SK-N-SH treated with all-trans-retinoic acid at 6 μM for 48 hours (cell line): ENCODE data around the gene ACOXL.

Experiments used
- ATAC-seq: fragments of 200-7000 bp; cut with Tn5 transposase; 3 replicates; pipeline ENCODE4 v1.9.1; 2020; ENCODE audit warnings: mild to moderate bottlenecking, moderate library complexity
- ARNTL ChIP-seq: fragments of 450-650 bp; formaldehyde crosslinking; IDR thresholded peaks from 2 replicates; pipeline ENCODE4 v1.5.0; 2020; ENCODE audit warnings: low read depth, mild to moderate bottlenecking, moderate library complexity, borderline replicate concordance
- BACH2 ChIP-seq: fragments of 250-450 bp; sonication (Bioruptor Pico); IDR thresholded peaks from 2 replicates; pipeline ENCODE4 v1.9.0; 2021; ENCODE audit warnings: mild to moderate bottlenecking, borderline replicate concordance
- CSDC2 ChIP-seq: fragments of 250-450 bp; sonication (Bioruptor Pico); IDR thresholded peaks from 2 replicates; pipeline ENCODE4 v1.5.0; 2020; ENCODE audit warnings: mild to moderate bottlenecking, moderate library complexity
- GLIS3 ChIP-seq: fragments of 250-450 bp; sonication (Bioruptor Pico); IDR thresholded peaks from 2 replicates; pipeline ENCODE4 v1.5.0; 2020; ENCODE audit warnings: mild to moderate bottlenecking, moderate library complexity
- ISL1 ChIP-seq: fragments of 250-450 bp; sonication (Bioruptor Pico); IDR thresholded peaks from 2 replicates; pipeline ENCODE4 v2.1.2; 2022; ENCODE audit warnings: mild to moderate bottlenecking, moderate library complexity
- OSR1 ChIP-seq: fragments of 250-450 bp; sonication (Bioruptor Pico); IDR thresholded peaks from 2 replicates; pipeline ENCODE4 v1.8.0; 2022; ENCODE audit warnings: moderate library complexity, mild to moderate bottlenecking, inconsistent platforms
- RARB ChIP-seq: fragments of 250-450 bp; sonication (Bioruptor Pico); IDR thresholded peaks from 2 replicates; pipeline ENCODE4 v1.8.0; 2021; ENCODE audit warnings: mild to moderate bottlenecking, moderate library complexity
- TCF4 ChIP-seq: fragments of 250-450 bp; sonication (Bioruptor Pico); IDR thresholded peaks from 2 replicates; pipeline ENCODE4 v1.8.0; 2021; ENCODE audit warnings: mild to moderate bottlenecking, moderate library complexity, borderline replicate concordance
- TOX ChIP-seq: fragments of 250-450 bp; sonication (Bioruptor Pico); IDR thresholded peaks from 2 replicates; pipeline ENCODE4 v1.8.0; 2021; ENCODE audit warnings: mild to moderate bottlenecking, moderate library complexity, borderline replicate concordance
- ZC3H10 ChIP-seq: fragments of 250-450 bp; sonication (Bioruptor Pico); IDR thresholded peaks from 2 replicates; pipeline ENCODE4 v1.5.1; 2021; ENCODE audit warnings: mild to moderate bottlenecking, moderate library complexity
- ZFP3 ChIP-seq: fragments of 250-450 bp; sonication (Bioruptor Pico); IDR thresholded peaks from 2 replicates; pipeline ENCODE4 v1.5.0; 2020; ENCODE audit warnings: mild to moderate bottlenecking, moderate library complexity
- ZFP30 ChIP-seq: fragments of 450-650 bp; formaldehyde crosslinking; IDR thresholded peaks from 2 replicates; pipeline ENCODE4 v1.5.0; 2022; ENCODE audit warnings: mild to moderate bottlenecking, moderate library complexity
- ZNF565 ChIP-seq: fragments of 450-650 bp; formaldehyde crosslinking; conservative IDR thresholded peaks from 2 replicates; pipeline ENCODE4 v1.5.0; 2020; ENCODE audit warnings: low read depth, mild to moderate bottlenecking, moderate library complexity
- ZNF70 ChIP-seq: fragments of 450-650 bp; formaldehyde crosslinking; IDR thresholded peaks from 2 replicates; pipeline ENCODE4 v1.5.0; 2020; ENCODE audit warnings: mild to moderate bottlenecking, moderate library complexity
- ZNF8 ChIP-seq: fragments of 450-650 bp; formaldehyde crosslinking; IDR thresholded peaks from 2 replicates; pipeline ENCODE4 v1.5.0; 2020; ENCODE audit warnings: mild to moderate bottlenecking, moderate library complexity
- TF ChIP-seq, protein P1 (sequence below): fragments of 250-450 bp; sonication (Bioruptor Pico); IDR thresholded peaks from 2 replicates; pipeline ENCODE4 v1.5.0; 2020; ENCODE audit warnings: mild to moderate bottlenecking, moderate library complexity
- TF ChIP-seq, protein P2 (sequence below): fragments of 250-450 bp; sonication (Bioruptor Pico); IDR thresholded peaks from 2 replicates; pipeline ENCODE4 v1.5.1; 2021; ENCODE audit warnings: mild to moderate bottlenecking, moderate library complexity
- TF ChIP-seq, protein P3 (sequence below): fragments of 250-450 bp; sonication (Bioruptor Pico); IDR thresholded peaks from 2 replicates; pipeline ENCODE4 v1.8.0; 2021; ENCODE audit warnings: low read depth, mild to moderate bottlenecking, moderate library complexity, borderline replicate concordance
- TF ChIP-seq, protein P4 (sequence below): fragments of 250-450 bp; sonication (Bioruptor Pico); IDR thresholded peaks from 2 replicates; pipeline ENCODE4 v1.8.0; 2020; ENCODE audit warnings: mild to moderate bottlenecking, moderate library complexity, borderline replicate concordance

Gene ACOXL

DNA sequence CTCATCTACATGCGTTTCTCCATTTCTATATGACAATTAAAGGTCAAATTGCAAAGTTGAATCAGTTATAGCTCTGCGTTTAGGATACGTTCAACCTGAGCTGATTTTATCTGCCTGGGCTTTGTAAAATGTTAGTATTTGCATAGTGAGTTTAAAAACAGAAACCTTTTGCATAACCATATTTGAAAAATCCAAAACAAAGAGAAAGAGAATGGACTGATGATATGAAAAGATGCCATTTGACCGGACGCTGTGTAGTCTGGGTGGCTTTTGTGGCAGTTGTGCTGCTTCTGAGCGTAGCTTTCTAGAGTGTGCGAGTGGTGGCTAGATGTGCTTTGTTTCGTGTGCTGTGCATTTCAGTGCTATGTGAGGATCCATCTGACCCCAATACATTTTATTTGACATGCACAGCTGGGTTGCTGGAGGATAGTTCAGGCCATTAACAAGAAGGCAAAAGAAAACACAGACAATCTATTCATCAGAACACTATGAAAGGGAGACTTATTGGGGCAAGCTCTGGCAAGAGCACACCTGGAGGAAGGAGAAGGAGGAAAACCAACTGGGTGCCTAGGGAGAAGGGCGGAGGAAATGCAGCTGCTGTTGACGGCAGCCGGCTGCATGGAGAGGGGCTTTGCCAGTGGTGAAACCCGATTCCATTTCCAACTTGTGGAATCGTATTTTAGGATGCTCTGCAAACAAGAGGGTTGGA, 126.8 kb downstream of the ACOXL start:
- TF ChIP-seq BACH2 (CRISPR knock-in tag) (no peak), TCF4 (CRISPR knock-in tag) (no peak), ZNF8 (CRISPR knock-in tag) (no peak), CSDC2 (CRISPR knock-in tag) (no peak), ZFP30 (CRISPR knock-in tag) (no peak), ZNF565 (CRISPR knock-in tag) (no peak), GLIS3 (CRISPR knock-in tag) (no peak), ZC3H10 (no peak), RARB (CRISPR knock-in tag) (no peak), TOX (CRISPR knock-in tag) (no peak), OSR1 (CRISPR knock-in tag) (no peak)
- TF ChIP-seq, protein P1, sequence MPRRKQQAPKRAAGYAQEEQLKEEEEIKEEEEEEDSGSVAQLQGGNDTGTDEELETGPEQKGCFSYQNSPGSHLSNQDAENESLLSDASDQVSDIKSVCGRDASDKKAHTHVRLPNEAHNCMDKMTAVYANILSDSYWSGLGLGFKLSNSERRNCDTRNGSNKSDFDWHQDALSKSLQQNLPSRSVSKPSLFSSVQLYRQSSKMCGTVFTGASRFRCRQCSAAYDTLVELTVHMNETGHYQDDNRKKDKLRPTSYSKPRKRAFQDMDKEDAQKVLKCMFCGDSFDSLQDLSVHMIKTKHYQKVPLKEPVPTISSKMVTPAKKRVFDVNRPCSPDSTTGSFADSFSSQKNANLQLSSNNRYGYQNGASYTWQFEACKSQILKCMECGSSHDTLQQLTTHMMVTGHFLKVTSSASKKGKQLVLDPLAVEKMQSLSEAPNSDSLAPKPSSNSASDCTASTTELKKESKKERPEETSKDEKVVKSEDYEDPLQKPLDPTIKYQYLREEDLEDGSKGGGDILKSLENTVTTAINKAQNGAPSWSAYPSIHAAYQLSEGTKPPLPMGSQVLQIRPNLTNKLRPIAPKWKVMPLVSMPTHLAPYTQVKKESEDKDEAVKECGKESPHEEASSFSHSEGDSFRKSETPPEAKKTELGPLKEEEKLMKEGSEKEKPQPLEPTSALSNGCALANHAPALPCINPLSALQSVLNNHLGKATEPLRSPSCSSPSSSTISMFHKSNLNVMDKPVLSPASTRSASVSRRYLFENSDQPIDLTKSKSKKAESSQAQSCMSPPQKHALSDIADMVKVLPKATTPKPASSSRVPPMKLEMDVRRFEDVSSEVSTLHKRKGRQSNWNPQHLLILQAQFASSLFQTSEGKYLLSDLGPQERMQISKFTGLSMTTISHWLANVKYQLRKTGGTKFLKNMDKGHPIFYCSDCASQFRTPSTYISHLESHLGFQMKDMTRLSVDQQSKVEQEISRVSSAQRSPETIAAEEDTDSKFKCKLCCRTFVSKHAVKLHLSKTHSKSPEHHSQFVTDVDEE: no peak
- TF ChIP-seq, protein P2, sequence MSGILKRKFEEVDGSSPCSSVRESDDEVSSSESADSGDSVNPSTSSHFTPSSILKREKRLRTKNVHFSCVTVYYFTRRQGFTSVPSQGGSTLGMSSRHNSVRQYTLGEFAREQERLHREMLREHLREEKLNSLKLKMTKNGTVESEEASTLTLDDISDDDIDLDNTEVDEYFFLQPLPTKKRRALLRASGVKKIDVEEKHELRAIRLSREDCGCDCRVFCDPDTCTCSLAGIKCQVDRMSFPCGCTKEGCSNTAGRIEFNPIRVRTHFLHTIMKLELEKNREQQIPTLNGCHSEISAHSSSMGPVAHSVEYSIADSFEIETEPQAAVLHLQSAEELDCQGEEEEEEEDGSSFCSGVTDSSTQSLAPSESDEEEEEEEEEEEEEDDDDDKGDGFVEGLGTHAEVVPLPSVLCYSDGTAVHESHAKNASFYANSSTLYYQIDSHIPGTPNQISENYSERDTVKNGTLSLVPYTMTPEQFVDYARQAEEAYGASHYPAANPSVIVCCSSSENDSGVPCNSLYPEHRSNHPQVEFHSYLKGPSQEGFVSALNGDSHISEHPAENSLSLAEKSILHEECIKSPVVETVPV: no peak
- TF ChIP-seq, protein P3, sequence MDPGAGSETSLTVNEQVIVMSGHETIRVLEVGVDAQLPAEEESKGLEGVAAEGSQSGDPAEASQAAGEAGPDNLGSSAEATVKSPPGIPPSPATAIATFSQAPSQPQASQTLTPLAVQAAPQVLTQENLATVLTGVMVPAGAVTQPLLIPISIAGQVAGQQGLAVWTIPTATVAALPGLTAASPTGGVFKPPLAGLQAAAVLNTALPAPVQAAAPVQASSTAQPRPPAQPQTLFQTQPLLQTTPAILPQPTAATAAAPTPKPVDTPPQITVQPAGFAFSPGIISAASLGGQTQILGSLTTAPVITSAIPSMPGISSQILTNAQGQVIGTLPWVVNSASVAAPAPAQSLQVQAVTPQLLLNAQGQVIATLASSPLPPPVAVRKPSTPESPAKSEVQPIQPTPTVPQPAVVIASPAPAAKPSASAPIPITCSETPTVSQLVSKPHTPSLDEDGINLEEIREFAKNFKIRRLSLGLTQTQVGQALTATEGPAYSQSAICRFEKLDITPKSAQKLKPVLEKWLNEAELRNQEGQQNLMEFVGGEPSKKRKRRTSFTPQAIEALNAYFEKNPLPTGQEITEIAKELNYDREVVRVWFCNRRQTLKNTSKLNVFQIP (CRISPR knock-in tag): no peak
- TF ChIP-seq, protein P4, sequence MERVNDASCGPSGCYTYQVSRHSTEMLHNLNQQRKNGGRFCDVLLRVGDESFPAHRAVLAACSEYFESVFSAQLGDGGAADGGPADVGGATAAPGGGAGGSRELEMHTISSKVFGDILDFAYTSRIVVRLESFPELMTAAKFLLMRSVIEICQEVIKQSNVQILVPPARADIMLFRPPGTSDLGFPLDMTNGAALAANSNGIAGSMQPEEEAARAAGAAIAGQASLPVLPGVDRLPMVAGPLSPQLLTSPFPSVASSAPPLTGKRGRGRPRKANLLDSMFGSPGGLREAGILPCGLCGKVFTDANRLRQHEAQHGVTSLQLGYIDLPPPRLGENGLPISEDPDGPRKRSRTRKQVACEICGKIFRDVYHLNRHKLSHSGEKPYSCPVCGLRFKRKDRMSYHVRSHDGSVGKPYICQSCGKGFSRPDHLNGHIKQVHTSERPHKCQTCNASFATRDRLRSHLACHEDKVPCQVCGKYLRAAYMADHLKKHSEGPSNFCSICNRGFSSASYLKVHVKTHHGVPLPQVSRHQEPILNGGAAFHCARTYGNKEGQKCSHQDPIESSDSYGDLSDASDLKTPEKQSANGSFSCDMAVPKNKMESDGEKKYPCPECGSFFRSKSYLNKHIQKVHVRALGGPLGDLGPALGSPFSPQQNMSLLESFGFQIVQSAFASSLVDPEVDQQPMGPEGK (CRISPR knock-in tag): no peak
- ATAC-seq: no peak

DNA sequence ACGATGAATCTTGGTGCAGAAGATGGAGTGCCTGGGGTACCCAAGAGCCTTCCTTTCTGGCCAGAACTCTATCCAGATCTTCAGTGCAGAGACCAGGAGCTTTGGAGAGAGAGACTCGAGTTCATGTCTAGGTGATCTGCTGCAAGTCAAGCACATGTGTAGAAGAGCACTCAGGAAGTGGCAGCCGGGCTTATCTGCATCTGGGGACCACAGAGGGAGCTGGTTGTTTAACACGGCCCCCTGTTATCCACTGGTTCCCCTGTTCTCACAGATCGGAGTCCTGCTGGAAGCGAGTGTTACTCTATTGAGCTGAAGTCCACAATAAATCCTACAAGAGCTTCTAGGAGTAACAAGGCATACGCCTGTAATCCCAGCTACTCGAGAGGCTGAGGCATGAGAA, 128.3 kb downstream of the ACOXL start:
- ATAC-seq: no peak
- no peak for TF ChIP-seq ZNF565 (CRISPR knock-in tag)
- no peak for TF ChIP-seq ZNF70
- TF ChIP-seq, all 23 proteins: peak for 0

DNA sequence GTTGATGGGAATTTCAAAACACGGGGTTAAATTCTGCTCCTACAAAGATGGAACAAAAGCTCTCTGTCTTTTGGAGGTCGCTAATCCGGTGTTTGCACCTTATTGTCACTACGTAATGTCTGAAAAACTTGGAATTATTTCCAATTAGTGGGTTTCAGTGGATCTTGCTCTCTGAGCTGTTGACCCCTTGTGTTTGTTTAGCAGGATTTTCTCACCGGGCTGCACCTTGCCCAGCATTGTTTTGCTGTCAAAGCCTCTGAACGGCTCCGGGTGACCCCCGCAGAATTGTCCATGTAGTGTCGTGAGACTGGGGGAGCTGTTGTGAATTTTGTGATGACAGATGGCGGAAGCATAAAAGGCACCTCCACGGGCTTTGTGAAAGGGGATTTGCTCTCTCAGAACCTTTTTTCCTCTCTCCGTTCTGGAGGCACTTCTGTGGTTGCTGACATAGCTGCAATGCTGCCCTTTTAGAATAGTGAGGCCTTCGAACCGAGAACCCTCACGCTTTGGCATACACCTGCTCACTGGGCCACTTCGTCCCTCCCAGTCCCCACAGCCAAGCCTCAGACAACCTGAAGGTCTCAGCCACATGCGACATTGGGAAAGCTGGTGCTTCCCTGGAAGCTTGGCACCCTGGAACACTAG, 129.4 kb downstream of the ACOXL start:
- TF ChIP-seq ZNF8 (CRISPR knock-in tag) (no peak), ISL1 (no peak), GLIS3 (CRISPR knock-in tag) (no peak), TCF4 (CRISPR knock-in tag) (no peak), RARB (CRISPR knock-in tag) (no peak), ZFP3 (CRISPR knock-in tag) (no peak), ARNTL (CRISPR knock-in tag) (no peak), ZFP30 (CRISPR knock-in tag) (no peak), OSR1 (CRISPR knock-in tag) (no peak), ZNF70 (no peak), CSDC2 (CRISPR knock-in tag) (no peak), ZC3H10 (no peak), BACH2 (CRISPR knock-in tag) (no peak)
- TF ChIP-seq, protein P3 (CRISPR knock-in tag): no peak
- TF ChIP-seq, all 23 proteins: peak for 0
- no peak for ATAC-seq
